K562 (cell line): ENCODE measurements around the gene WWOX. TPM values are rescaled to one million over a fixed set of nuclear protein-coding genes. Genes with fewer than 3 reads are reported as not detected.
A peak's percentile ranks its signal among the peaks of the same experiment; 100 is the strongest.

Experiments
- E2F1 ChIP-seq: sonication (generic); formaldehyde crosslinking; IDR thresholded peaks from 2 replicates; pipeline ENCODE4 v1.8.1; 2023; ENCODE audit warnings: mild to moderate bottlenecking, missing genetic modification reagents, moderate library complexity
- KAT2B ChIP-seq: IDR thresholded peaks from one replicate; pipeline ENCODE4 v1.6.1; 2012; ENCODE audit warnings: low read depth, mild to moderate bottlenecking, control low read depth, inconsistent platforms, low read length, moderate library complexity
- LARP7 ChIP-seq: fragments of 450-650 bp; IDR thresholded peaks from 2 replicates; pipeline ENCODE4 v1.6.1; 2016
- MTA1 ChIP-seq: fragments of 450-650 bp; IDR thresholded peaks from 2 replicates; pipeline ENCODE4 v1.6.1; 2017; ENCODE audit warnings: borderline replicate concordance
- NCOA1 ChIP-seq: fragments of 450-650 bp; IDR thresholded peaks from 2 replicates; pipeline ENCODE4 v1.6.1; 2016; ENCODE audit warnings: low read depth
- NCOA4 ChIP-seq: fragments of 450-650 bp; IDR thresholded peaks from 2 replicates; pipeline ENCODE4 v1.6.1; 2018; ENCODE audit warnings: mild to moderate bottlenecking; ENCODE audit not compliant: partially characterized antibody
- NR0B1 ChIP-seq: fragments of 450-650 bp; IDR thresholded peaks from one replicate; pipeline ENCODE4 v1.6.1; 2018; ENCODE audit warnings: mild to moderate bottlenecking, moderate library complexity; ENCODE audit not compliant: partially characterized antibody
- POLR2AphosphoS5 ChIP-seq: IDR thresholded peaks from 2 replicates; pipeline ENCODE4 v1.6.1; 2011; ENCODE audit warnings: mild to moderate bottlenecking, low read depth, low read length, moderate library complexity; ENCODE audit not compliant: control insufficient read depth, insufficient read depth
- REST ChIP-seq, 2 experiments: fragments of 450-650 bp; formaldehyde crosslinking in 1 of 2; IDR thresholded peaks; 2 replicates each; pipeline versions ENCODE4 v1.4.0 to v1.6.1; 2014 to 2020; ENCODE audit warnings: mild to moderate bottlenecking in 2 of 2, borderline replicate concordance in 1 of 2, low read depth in 1 of 2
- SOX6 ChIP-seq: fragments of 450-650 bp; IDR thresholded peaks from 2 replicates; pipeline ENCODE4 v1.6.1; 2014; ENCODE audit warnings: mild to moderate bottlenecking
- SPI1 ChIP-seq: IDR thresholded peaks from 2 replicates; pipeline ENCODE4 v1.6.1; 2011; ENCODE audit warnings: low read depth, low read length, control low read depth, borderline replicate concordance
- ZKSCAN3 ChIP-seq: fragments of 250-450 bp; sonication (Bioruptor Pico); IDR thresholded peaks from 2 replicates; pipeline ENCODE4 v1.4.0; 2020
- ZNF143 ChIP-seq: sonication (generic); formaldehyde crosslinking; IDR thresholded peaks from 2 replicates; pipeline ENCODE4 v1.9.0; 2022; ENCODE audit warnings: mild to moderate bottlenecking, missing genetic modification reagents
- ZNF280A ChIP-seq: fragments of 450-650 bp; IDR thresholded peaks from 2 replicates; pipeline ENCODE4 v1.6.1; 2018; ENCODE audit warnings: mild to moderate bottlenecking, low read depth; ENCODE audit not compliant: partially characterized antibody
- ZNF436 ChIP-seq: fragments of 250-450, 450-650 bp; sonication (Bioruptor Pico); formaldehyde crosslinking; IDR thresholded peaks from 2 replicates; pipeline ENCODE4 v1.7.0; 2020; ENCODE audit warnings: mild to moderate bottlenecking
- ZNF76 ChIP-seq: fragments of 250-450 bp; sonication (Bioruptor Pico); IDR thresholded peaks from 2 replicates; pipeline ENCODE4 v1.4.0; 2020; ENCODE audit warnings: mild to moderate bottlenecking, moderate library complexity, borderline replicate concordance
- ZSCAN32 ChIP-seq: fragments of 450-650 bp; formaldehyde crosslinking; IDR thresholded peaks from 2 replicates; pipeline ENCODE4 v1.4.0; 2020; ENCODE audit warnings: mild to moderate bottlenecking, moderate library complexity
- polyA plus RNA-seq, 8 experiments: library from polyadenylated mRNA; depleted of rRNA in 4 of 8; stranded (reverse) in 5 of 8; unstranded in 3 of 8; fragments of >200 nt; fragmentation: Nextera tagmentation in 2 of 8; fragmentation: Illumina TruSeq in 1 of 8; extraction: Ambion mirVana in 2 of 8; extraction: Trizol in 1 of 8; gene quantifications; 2 replicates each; pipeline versions ENCODE4 v1.2.1 to v1.2.3, GENCODE V29; 2011 to 2014; ENCODE audit warnings: inconsistent platforms in 1 of 8, missing spikeins in 1 of 8
- total RNA-seq, 7 experiments: library from RNA; depleted of rRNA in 6 of 7; stranded (reverse); fragments of >200 nt in 6 of 7; fragmentation: Illumina TruSeq in 2 of 7; extraction: Trizol in 2 of 7; gene quantifications; 2 replicates each; pipeline versions ENCODE4 v1.2.1 to v1.2.3, GENCODE V29; 2011 to 2021; ENCODE audit warnings: low replicate concordance in 1 of 7

Gene WWOX
- total and polyA plus RNA-seq, 9 of the 15 experiments (the other 6 are each of a cell fraction or from before 2014, with no cell fraction given): 1.6 to 22.7 (median 8.1) TPM

GRCh38 chr16:78389009-78389498 is 289.6 kb downstream of the WWOX start (continued):
- TF ChIP-seq REST (IDR thresholded peaks at IDR 0.05; ENCODE audit: borderline replicate concordance) (no peak), REST (CRISPR knock-in tag; IDR thresholded peaks at IDR 0.05; ENCODE audit: low read depth) (no peak), NCOA1 (no peak), SPI1 (no peak), E2F1 (CRISPR knock-in tag) (no peak), ZNF280A (no peak), NCOA4 (no peak), KAT2B (no peak), NR0B1 (no peak), POLR2AphosphoS5 (peak; percentile 30; the same call in 1 of the 2 replicates), ZNF436 (CRISPR knock-in tag) (no peak), ZNF76 (CRISPR knock-in tag) (no peak), ZNF143 (CRISPR knock-in tag) (no peak), LARP7 (no peak), ZSCAN32 (no peak), ZKSCAN3 (CRISPR knock-in tag) (no peak), SOX6 (no peak), MTA1 (no peak)
